CD4-positive, alpha-beta T cell treated with Interleukin-1 beta for 1 hour (primary cell): ENCODE measurements around the gene C1R.
"Not testable (repeated sequence)": the region's sequence is repeated elsewhere in the genome, so short reads cannot be mapped to it uniquely, and the experiment has no call there.

Experiments
- DNase-seq, 2 donors: peaks; one replicate each; pipeline ENCODE4 v3.0.0-alpha.2; 2020 to 2022

C1R gene

DNA sequence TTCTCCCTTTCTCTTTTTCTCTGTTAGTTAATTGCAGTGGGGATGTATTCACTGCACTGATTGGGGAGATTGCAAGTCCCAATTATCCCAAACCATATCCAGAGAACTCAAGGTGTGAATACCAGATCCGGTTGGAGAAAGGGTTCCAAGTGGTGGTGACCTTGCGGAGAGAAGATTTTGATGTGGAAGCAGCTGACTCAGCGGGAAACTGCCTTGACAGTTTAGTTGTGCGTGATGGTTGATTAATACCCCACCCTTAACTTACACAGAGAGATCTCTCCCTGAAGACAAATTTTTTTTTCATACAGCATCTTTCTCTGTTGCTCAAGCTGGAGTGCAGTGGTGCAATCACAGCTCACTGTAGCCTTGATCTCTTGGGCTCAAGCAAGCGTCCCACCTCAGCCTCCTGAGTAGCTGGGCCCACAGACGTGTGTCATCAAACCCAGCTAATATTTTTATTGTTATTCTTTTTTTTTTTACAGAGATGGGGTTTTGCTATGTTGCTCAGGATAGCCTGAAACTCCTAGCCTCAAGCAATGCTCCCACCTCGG, 27.1 kb downstream of the C1R start:
- no peak for DNase-seq

DNA sequence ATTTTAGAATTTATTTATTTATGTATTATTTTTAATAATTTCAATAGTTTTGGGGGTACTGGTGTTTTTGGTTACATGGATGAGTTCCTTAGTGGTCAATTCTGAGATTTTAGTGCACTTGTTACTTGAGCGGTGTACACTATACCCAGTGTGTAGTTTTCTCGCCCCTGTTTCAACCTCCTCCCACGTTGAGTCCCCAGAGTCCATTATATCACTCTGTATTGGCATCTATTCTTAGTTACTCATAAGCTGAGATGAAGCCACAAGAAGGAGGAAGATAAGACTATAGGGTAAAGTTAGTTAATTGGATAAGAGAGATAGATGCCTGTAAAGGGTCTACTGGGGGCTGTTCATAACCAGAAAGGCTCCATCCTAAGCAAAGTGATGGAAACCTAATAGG, 27.7 kb downstream of the C1R start:
- no peak for DNase-seq

DNA sequence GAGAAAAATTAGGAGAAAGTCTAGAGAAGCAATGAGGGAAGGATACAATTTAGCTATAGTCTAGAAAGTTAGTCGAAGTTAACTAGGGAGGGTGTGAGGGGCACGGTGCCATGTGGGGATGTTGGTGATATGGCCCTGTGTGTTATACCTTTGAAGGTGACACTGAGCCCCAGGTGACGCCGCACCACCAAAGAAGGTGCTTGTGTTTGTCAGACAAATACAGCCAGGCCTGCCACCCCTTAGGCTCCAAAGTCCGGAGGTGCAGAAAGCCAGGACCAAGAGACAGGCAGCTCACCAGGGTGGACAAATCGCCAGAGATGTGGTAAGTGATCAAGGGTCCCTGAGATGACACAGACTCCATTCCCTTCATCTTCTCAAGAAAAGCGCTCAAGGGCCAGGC, 30.6 kb downstream of the C1R start:
- DNase-seq, result no peak

DNA sequence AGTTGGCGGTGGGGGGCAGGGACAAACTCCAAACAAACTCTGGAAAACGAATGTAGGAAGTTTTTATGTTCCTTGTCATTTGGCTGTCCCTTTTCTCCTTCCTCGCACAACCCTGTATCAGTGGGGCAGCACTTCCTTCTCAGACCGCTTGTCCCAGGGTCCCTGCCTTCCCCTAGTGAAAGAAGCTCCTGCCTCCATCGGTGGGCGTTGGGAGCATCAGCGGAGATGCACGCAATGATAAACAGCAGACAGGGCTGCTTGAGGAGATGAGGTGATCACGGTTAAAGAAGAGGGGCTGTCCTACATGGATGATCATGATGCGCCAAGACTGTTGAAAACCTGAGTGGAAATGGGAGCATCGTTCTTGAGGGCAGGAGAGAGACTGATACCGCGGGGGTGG, 31.1 kb downstream of the C1R start:
- no peak for DNase-seq

DNA sequence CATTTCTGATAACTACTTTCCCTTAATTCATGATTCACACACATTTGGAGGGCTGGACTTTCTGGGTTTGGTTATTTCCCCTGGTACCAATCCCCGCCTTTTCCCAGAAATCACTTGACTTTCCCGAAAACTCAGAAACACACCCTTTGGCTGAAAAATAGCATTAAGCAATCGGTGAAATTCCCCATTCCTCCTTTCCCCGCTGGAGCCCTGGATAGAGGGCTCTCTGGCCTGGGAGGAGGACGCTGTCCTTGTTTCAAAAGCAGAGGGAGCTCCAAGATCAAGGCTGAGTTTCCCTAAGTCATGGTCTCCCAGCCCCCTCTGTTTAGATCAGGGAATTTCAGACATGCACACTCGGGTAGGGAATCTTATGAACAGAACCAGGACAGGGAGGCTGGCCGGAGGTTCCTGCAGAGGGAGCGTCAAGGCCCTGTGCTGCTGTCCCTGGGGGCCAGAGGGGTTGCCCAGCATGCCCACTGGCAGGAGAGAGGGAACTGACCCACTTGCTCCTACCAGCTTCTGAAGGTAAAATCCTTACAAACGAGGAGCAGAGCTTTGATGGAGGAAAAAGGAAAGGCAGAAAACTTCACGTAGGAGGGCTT, 31.8 kb downstream of the C1R start, which contains the start of gene C1S:
C1S (plus strand) TSS at position 366 of the 602 bp plus-strand sequence. CDS start 1,195 bp downstream, outside the sequence.
- DNase-seq, result no peak

DNA sequence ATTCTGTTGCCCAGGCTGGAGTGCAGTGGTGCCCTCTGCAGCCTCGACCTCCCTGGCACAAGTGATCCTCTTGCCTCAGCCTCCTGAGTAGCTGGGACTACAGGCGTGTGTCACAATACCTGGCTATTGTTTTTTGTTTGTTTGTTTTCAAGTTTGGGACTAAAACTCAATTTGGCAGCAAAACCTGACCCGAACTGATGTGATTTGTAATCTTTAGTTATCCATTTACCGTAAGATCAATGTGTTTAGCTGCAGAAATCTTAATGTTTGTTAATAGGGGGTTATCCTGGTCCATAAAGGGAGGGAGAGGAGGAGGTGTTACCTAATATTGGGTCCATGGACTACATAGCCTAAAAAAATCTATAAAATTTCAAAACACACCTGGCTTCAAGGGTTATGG, 32.5 kb downstream of the C1R start:
- no peak for DNase-seq

DNA sequence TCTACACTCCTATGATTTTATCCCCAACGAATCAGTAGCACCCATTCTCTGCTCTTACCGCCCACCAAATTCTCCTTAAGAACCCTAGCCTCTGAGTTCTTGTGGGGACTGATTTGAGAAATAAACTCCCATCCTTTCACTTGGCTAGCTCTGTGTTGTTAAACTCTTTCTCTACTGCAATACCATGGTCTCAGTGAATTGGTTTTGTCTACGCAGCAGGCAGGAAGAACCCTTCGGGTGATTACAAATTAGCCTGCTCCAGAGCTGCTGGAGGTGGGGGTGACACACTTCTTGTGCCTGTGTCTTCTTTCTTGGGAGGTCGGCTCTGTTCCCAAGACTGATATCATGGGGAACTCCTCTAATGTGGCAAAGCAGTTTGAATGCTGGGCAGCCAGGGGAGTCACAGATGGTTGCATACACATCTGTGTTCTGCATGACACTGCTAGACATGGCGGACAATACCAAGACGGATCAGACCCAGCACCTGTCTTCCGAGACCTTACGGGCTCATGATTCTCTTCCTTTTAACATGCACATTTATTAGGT, 33.3 kb downstream of the C1R start:
- DNase-seq, result no peak

DNA sequence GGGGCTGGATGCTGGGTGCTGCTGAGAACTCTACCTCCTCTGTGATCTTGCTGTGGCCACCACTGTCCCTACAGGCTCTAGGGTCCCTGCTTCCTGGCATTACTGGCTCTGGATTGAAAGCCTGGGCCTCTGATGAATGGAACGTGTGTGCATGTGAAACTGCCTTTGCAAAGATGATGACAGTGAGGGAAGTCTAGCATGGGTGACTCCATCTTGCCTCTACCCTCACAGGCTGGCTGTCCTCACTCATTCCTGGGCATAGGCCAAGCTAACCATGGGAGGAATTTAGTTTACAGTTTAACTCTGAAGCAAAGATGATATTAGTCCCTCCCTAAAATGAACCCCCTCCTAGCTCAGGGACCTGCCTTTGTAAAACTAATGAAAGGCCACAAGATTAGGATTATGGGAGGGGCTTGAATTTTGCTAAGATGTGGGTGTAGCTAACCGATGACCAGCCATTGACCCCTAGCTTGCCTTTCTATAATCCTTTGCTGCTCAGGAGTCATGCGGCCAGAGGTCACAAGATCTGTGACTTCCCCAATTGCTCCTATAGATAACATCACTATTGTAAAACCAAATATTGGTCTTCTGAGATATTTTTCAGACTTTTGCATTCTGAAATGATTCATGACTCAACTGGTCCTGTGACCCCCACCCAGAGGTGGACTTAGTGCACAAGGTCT, 33.9 kb downstream of the C1R start:
- no peak for DNase-seq

DNA sequence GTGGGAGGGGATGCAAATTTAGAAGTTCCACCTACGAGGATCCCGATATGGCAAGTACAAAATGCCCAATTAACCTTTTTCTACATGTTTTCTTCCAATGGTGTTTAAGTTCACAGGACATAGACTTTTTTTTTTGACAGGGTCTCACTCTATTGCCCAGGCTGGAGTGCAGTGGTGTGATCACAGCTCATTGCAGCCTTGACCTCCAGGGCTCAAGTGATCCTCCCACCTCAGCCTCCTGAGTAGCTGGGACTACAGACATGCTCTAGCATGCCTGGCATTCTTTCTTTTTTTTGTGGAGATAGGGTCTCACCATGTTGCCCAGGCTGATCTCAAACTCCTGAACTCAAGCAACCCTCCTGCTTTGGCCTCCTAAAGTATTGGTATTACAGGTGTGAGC, 36.5 kb downstream of the C1R start:
- not testable (repeated sequence) for DNase-seq

DNA sequence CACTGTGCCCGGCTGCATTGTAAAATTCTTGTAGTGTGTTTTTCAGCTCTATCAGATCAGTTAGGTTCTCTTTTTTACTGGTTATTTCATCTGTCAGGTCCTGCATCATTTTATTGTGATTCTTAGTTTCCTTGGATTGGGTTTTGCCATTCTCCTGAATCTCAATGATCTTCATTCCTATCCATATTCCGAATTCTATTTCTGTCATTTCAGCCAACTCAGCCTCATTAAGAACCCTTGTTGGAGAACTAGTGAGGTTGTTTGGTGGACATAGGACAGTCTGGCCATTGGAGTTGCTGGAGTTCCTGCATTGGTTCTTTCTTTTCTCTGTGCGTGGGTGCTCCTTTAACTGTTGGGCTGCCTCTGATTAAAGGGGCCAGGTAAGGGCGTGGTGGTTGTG, 37.3 kb downstream of the C1R start:
- DNase-seq, result no peak

DNA sequence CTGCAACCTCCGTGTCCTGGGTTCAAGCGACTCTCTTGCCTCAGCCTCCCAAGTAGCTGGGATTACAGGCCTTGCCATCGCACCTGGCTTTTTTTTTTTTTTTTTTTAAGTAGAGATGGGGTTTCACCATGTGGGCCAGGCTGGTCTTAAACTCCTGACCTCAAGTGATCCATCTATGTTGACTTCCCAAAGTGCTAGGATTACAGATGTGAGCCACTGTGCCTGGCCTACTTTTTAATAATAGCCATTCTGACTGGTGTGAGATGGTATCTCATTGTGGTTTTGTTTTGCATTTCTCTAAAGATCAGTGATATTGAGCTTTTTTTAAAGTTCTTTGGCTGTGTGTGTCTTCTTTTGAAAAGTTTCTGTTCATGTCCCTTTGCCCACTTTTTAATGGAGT, 42.3 kb downstream of the C1R start:
- DNase-seq, result not testable (repeated sequence)

DNA sequence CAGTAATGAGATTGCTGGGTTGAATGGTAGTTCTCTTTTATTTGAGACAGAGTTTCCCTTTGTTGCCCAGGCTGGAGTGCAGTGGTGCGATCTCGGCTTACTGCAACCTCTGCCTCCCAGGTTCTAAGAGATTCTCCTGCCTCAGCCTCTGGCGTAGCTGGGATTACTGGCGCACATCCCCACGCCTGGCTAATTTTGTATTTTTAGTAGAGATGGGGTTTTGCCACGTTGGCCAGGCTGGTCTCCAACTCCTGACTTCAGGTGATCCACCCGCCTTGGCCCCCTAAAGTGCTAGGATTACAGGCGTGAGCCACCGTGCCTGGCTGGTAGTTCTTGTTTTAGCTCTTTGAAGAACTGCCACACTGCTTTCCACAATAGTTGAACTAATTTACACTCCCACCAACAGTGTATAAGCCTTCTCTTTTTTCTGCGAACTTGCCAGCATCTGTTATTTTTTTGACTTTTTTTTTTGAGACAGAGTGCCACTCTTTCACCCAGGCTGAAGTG, 42.7 kb downstream of the C1R start:
- DNase-seq, result not testable (repeated sequence)

DNA sequence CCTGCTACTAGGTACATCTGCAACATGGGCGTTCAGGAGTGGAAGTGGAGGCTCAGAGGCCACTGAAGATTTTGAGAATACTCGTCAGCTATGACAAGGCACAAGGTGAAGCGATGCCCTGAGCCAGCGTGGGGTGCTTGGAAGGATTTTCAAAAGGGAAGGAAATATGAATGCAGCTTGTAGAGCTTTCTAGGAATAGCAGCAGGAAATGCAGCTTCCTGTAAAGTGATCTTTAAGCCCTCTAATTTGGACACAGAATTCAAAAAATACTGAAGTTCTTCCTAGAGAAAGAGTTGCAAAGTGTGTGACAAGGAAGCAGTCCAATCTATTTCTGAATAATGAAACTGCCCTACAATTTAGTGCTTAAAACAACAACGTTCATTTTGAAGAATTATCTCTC, 44.9 kb downstream of the C1R start:
- DNase-seq, result no peak

DNA sequence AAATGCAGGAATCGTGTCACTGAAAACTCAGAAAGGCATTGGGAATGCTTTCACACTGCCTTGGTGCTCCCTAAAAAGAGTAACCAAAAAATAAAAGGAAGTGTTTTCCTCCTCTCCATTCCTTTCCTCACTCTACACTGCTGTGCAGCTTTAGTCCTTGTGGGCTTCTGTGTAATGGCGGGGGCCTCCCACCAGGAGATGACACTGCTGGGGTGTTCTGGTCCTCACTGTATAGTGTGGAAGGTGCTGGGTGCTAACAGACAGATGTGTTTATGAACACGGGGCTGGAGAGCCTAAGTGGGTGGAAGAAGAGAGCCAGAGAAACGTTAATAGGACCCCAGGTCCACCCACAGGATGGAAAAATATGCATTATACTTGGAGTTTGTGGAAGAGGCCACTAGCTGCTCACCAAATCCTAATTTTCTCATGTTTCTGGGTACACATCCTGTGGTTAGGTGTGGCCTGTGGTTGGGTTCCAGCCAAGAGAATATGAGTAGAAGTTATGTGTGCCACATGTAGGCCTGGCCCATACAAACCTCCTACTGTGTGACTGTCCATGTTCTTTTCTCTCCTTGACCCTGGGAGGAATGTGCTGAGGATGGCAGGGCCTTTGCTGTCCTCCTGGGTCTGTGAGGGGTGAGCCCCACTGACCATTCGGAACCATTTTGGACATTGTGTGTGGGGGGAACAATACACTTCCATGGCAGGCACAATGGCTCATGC, 45.7 kb downstream of the C1R start:
- no peak for DNase-seq

DNA sequence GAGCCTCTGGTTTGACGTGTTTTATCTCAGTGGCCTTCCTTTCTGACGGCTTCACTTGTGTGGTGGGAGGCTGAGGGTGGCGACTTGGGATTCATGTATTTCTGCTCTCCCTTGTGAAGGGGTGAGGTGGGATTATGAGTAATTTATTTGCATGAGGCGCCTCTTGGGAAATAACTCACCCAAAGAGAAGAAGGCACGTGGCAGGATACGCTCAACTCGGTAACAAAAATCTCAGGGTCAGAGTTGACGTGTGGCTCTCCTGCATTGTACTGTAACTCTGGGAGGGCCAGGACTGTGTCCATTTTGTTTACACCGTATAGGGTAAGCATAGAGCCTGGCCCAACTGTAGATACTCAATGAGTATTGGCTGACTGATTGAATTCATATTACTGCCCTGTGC, 46.3 kb downstream of the C1R start:
- no peak for DNase-seq

DNA sequence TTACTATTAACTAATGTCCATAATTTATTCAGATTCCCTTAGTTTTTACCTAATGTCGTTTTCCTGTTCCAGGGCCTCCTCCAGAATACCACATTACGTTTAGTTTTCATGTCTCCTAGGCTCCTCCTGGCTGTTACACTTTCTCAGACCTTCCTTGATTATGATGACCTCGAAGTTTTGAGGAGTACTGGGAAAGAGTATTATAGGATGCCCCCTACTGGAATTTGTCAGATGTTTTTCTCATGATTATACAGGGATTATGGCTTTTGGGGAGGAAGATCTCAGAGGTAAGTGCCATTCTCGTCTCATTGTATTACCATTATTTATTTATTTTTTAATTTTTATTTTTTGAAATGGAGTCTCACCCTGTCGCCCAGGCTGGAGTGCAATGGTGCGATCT, 49.4 kb downstream of the C1R start:
- DNase-seq, result peak in 1 of 2 donors; percentile 29

DNA sequence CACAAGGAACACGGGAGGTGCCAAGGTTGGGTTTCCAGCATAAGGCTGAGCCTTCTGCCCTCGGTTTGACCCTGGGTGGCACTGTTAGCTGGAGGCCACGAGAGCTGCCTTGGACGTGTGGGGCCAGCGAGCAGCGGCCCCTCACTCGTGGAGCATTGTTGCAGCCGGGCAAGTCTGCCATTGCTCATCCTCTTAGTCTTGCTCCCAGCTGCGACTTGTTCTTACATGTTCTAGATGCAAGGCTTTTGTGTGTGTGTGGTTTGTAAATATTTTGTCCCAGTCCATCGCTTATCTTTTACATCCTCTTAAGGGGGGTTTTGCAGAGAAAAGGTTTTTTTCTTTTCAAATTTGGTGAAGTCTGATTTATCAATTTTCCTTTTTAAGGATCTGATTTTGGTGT, 52.8 kb downstream of the C1R start:
- no peak for DNase-seq

DNA sequence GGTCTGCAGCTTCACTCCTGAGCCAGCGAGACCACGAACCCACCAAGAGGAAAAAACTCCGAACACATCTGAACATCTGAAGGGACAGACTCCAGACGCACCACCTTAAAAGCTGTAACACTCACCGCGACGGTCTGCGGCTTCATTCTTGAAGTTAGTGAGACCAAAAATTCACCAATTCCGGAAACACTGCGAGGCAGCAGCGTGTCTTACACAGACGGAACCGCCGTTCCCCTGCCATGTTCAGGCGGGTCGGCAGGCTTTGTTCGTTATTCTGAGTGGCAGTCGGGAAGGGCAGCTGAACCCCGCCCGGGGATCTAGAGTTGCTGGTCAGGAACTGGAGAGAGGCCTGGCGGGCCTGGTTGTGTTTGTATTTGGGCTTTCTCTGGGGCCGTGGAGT, 53.7 kb downstream of the C1R start:
- no peak for DNase-seq

DNA sequence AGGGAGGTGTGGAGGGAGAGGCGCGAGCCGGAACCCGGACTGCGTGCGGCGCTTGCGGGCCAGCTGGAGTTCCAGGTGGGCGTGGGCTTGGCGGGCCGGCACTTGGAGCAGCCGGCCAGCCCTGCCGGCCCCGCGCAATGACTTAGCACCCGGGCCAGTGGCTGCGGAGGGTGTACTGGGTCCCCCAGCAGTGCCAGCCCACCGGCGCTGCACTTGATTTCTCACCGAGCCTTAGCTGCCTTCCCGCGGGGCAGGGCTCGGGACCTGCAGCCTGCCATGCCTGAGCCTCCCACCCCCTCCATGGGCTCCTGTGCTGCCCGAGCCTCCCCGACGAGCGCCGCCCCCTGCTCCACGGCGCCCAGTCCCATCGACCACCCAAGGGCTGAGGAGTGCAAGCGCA, 54.8 kb downstream of the C1R start:
- not testable (repeated sequence) for DNase-seq

DNA sequence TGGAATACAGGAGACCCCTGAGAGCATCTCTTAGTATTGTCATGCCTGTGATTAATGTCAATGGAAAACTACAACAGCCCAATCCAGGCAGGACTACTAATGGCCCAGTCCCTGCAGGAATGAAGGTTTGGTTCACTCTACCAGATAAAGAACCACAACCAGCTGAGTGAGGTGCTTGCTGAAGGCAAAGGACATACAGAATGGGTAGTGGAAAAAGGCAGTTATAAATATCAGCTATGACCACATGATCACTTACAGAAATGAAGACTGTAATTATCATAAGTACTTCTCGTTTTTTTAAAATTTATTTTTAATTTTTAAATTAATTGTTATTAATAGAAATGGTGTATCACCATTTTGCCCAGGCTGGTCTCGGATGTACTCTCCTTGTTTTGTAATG, 56.8 kb downstream of the C1R start:
- no peak for DNase-seq

DNA sequence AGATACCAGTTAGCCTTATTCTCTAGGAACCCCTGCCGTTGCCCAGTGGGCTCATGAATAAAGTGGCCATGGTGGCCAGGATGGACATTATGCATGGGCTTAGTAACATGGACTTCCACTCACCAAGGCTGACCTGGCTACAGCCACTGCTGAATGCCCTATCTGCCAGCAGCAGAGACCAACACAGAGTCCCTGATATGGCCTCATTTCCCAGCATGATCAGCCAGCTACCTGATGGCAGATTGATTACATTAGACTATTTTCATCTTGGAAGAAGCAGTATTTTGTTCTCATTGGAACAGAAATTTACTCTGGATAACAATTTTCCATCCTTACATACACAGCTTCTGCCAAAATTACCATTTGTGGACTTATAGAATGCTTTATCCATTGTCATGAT, 57.8 kb downstream of the C1R start:
- no peak for DNase-seq

DNA sequence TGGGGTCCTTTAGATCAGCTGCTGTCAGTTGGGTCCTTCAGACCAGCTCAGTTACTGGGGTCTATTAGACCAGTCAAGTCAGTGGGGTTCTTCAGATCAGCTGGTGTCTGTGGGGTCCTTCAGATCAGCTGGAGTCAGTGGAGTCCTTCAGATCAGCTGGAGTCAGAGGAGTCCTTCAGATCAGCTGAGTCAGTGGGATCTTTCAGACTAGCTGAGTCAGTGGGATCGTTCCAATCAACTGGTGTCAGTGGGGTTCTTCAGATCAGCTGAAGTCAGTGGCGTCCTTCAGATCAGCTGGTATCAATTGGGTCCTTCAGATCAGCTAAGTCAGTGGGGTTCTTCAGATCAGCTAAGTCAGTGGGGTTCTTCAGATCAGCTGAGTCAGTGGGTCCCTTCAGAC, 59.3 kb downstream of the C1R start:
- no peak for DNase-seq

DNA sequence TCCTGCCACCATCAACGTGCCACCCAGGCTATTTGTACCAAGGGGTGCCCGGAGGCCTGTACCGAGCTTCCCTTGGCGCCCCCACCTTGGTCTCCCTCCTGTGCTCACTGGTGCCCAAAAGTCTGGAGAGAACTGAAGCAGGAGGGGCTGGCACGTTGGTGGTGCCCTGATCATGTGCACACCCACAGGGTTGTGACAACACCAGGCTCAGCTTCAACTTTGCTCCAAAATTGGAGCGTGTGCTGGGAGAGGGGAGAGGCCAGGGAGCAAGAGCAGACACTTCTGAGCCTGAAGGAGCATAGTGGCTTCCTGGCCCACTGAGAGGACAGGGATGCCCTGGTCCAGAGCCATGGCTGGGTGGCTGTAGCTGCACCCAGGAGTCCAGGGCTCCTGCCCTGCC, 60.9 kb downstream of the C1R start:
- DNase-seq, result no peak
